OCI-LY7 (cell line): Measurements from ENCODE around the gene COL9A3. TPM values are rescaled to one million over a fixed set of nuclear protein-coding genes. Genes with fewer than 3 reads are reported as not detected.

ENCODE experiments used
- BruUV-seq: library from RNA; stranded (reverse); fragments of 400-500 nt; replicated peaks from 2 replicates; lab custom pipeline; 2021; lab: Mats Ljungman, UMichigan
- CTCF ChIA-PET: fragments of 300-600 bp; sonication (Branson Sonifier 250); formaldehyde crosslinking; loops from one replicate; lab custom pipeline; 2022; ENCODE audit warnings: antibody characterized with exemption; ENCODE audit not compliant: unreplicated experiment; lab: Charles Lee
- POLR2A ChIA-PET: fragments of 300-600 bp; sonication (Branson Sonifier 250); formaldehyde crosslinking; loops from one replicate; lab custom pipeline; 2022; ENCODE audit warnings: antibody characterized with exemption; lab: Charles Lee
- DNase-seq: peaks from one replicate; pipeline ENCODE4 v3.0.0-alpha.2; 2015; ENCODE audit warnings: low spot score
- H2AFZ ChIP-seq: fragments of 200-600 bp; sonication (generic), shearing (Covaris generic); 2 replicates; pipeline ENCODE4 v1.6.1; 2014; ENCODE audit warnings: mild to moderate bottlenecking, antibody characterized with exemption, low read length, moderate library complexity
- H3K27ac ChIP-seq: fragments of 200-600 bp; sonication (generic); 2 replicates; pipeline ENCODE4 v1.5.1; 2014; ENCODE audit warnings: mixed run types, low read depth, mild to moderate bottlenecking, moderate library complexity, low read length, inconsistent platforms; ENCODE audit not compliant: poor library complexity, severe bottlenecking
- H3K36me3 ChIP-seq: fragments of 200-600 bp; sonication (generic); 2 replicates; pipeline ENCODE4 v1.6.1; 2014; ENCODE audit warnings: mild to moderate bottlenecking, antibody characterized with exemption, low read length, moderate library complexity, mixed read lengths; ENCODE audit not compliant: insufficient read depth
- H3K4me1 ChIP-seq: fragments of 200-600 bp; sonication (generic); 2 replicates; pipeline ENCODE4 v1.5.1; 2014; ENCODE audit warnings: mild to moderate bottlenecking, low read length; ENCODE audit not compliant: insufficient read depth, poor library complexity, severe bottlenecking
- H3K4me2 ChIP-seq: fragments of 200-600 bp; sonication (generic); 2 replicates; pipeline ENCODE4 v1.6.1; 2014; ENCODE audit warnings: mild to moderate bottlenecking, low read length
- H3K4me3 ChIP-seq: fragments of 200-600 bp; sonication (generic); 2 replicates; pipeline ENCODE4 v1.5.1; 2014; ENCODE audit warnings: mild to moderate bottlenecking, low read depth, low read length; ENCODE audit not compliant: poor library complexity, severe bottlenecking
- H3K79me2 ChIP-seq: fragments of 200-600 bp; sonication (generic); 2 replicates; pipeline ENCODE4 v1.6.1; 2016; ENCODE audit warnings: low read depth, mild to moderate bottlenecking, low read length, moderate library complexity, mixed read lengths; ENCODE audit not compliant: insufficient read depth
- H3K9me2 ChIP-seq: fragments of 200-600 bp; sonication (generic); 2 replicates; pipeline ENCODE4 v1.6.1; 2016; ENCODE audit warnings: mild to moderate bottlenecking, low read length, mixed read lengths; ENCODE audit not compliant: insufficient read depth
- H3K9me3 ChIP-seq: fragments of 200-600 bp; sonication (generic); 2 replicates; pipeline ENCODE4 v1.6.1; 2014; ENCODE audit warnings: mild to moderate bottlenecking, mixed run types, low read length, mixed read lengths
- H4K20me1 ChIP-seq: fragments of 200-600 bp; sonication (generic); 2 replicates; pipeline ENCODE4 v1.6.1; 2014; ENCODE audit warnings: mild to moderate bottlenecking, antibody characterized with exemption, low read length, moderate library complexity, mixed read lengths; ENCODE audit not compliant: insufficient read depth
- EZH2phosphoT487 ChIP-seq: fragments of 200-600 bp; sonication (generic); IDR thresholded peaks from 2 replicates; pipeline ENCODE4 v1.6.1; 2018; ENCODE audit warnings: low read depth, borderline replicate concordance, mild to moderate bottlenecking, mixed run types, antibody characterized with exemption, low read length, moderate library complexity, mixed read lengths
- intact Hi-C: fragments of 100-400 bp; cut with micrococcal nuclease; formaldehyde crosslinking; loops from one replicate; pipeline ENCODE4 v1.10.0; 2022; ENCODE audit not compliant: unreplicated experiment
- small RNA-seq: library from RNA; depleted of rRNA; stranded (forward); fragments of <200 nt; gene quantifications from one replicate; pipeline ENCODE3, GENCODE V24; 2014
- total RNA-seq, 2 experiments: library from RNA; depleted of rRNA in 1 of 2; stranded (reverse); fragments of >200 nt in 1 of 2; shearing (Covaris generic) in 1 of 2; gene quantifications; 2 replicates each; pipeline ENCODE4 v1.2.3, GENCODE V29; 2014 to 2022
- TF ChIP-seq, protein P1 (sequence below): fragments of 200-600 bp; sonication (generic); conservative IDR thresholded peaks from 2 replicates; pipeline ENCODE4 v1.5.1; 2014; ENCODE audit warnings: mild to moderate bottlenecking, antibody characterized with exemption, low read length, moderate library complexity, mixed read lengths

The COL9A3 gene
- total RNA-seq, 2 experiments from 2014 or later = 1.7 to 5.2 TPM

DNA sequence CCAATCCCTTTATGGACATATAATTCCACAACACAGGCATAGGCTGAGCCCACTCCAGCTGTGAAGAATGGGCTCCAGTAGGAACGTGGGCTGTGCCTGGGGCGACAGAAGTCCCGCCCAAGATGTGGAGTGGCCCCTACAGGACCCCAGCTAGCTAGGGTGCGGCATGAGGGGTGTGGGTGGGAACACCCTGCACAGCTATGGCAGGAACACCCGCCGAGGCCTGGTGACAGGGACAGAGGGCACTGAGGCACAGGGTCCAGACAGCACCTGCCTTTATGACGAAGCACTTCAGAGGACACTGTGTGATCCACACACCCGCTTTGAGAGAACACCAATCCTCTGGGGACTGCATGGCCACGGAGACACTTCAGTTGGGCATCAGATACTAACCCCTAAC lies 73.0 kb downstream of the COL9A3 start:
- Histone ChIP-seq H3K36me3 (peaks cover 100% of the 10 kb centered on the region), H3K4me3 (no peak overlapping the region), H3K27ac (no peak overlapping the region), H3K79me2 (no peaks in the 10 kb centered on the region), H3K4me2 (no peak overlapping the region), H3K4me1 (no peaks in the 10 kb centered on the region), H2AFZ (no peak overlapping the region), H3K9me3 (no peaks in the 10 kb centered on the region), H4K20me1 (no peaks in the 10 kb centered on the region), H3K9me2 (no peaks in the 10 kb centered on the region)
- intact Hi-C loops = no loop called here
- CTCF ChIA-PET = no interaction called here
- POLR2A ChIA-PET = interaction anchor here (1.1 kb wide), 1 partner anchor 28 kb away, joined by 4 read pairs; no protein-coding TSS in a partner anchor
- DNase-seq = no peak
- BruUV-seq = no TSS peak
- no peak for TF ChIP-seq EZH2phosphoT487
- TF ChIP-seq, protein P1, sequence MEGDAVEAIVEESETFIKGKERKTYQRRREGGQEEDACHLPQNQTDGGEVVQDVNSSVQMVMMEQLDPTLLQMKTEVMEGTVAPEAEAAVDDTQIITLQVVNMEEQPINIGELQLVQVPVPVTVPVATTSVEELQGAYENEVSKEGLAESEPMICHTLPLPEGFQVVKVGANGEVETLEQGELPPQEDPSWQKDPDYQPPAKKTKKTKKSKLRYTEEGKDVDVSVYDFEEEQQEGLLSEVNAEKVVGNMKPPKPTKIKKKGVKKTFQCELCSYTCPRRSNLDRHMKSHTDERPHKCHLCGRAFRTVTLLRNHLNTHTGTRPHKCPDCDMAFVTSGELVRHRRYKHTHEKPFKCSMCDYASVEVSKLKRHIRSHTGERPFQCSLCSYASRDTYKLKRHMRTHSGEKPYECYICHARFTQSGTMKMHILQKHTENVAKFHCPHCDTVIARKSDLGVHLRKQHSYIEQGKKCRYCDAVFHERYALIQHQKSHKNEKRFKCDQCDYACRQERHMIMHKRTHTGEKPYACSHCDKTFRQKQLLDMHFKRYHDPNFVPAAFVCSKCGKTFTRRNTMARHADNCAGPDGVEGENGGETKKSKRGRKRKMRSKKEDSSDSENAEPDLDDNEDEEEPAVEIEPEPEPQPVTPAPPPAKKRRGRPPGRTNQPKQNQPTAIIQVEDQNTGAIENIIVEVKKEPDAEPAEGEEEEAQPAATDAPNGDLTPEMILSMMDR = no peak

DNA sequence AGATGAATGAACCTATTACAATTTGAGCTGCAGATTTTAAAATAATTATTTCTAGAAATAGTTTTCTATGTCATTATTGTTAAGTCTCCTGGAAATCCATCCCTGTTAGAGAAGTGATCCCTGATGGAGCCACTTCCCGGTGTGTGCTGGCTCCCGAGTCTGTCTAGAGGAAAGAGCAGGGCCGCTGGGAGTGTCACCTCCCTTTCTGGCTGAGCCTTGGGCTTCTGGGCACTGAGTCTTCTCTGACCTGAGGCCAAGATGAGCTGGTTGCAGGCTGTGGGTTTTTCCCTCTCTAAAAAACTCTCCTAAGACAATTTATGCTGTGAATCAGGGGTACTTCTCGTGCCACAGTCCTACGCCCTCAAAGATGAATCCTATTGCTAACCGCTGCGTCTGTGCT lies 73.6 kb downstream of the COL9A3 start:
- no TSS peak for BruUV-seq
- TF ChIP-seq EZH2phosphoT487 = no peak
- TF ChIP-seq, protein P1 = no peak
- Histone ChIP-seq H4K20me1 (no peaks in the 10 kb centered on the region), H3K9me3 (no peaks in the 10 kb centered on the region), H3K27ac (no peak overlapping the region), H3K9me2 (no peaks in the 10 kb centered on the region), H2AFZ (no peak overlapping the region), H3K36me3 (peaks cover 100% of the 10 kb centered on the region), H3K4me3 (no peak overlapping the region), H3K79me2 (no peaks in the 10 kb centered on the region), H3K4me1 (no peaks in the 10 kb centered on the region), H3K4me2 (no peak overlapping the region)
- CTCF ChIA-PET = no interaction called here
- POLR2A ChIA-PET = interaction anchor here (1.1 kb wide), 1 partner anchor 28 kb away, joined by 4 read pairs; no protein-coding TSS in a partner anchor
- intact Hi-C loops = no loop called here
- DNase-seq = no peak

Small RNAs within 50 kb of the gene (small RNA-seq; reads per million reads assigned to genes)
- gene DPH3P1 = not detected

Other genes starting within 250 kb of the COL9A3 start
- 34.4 and 52.4 TPM in 2 replicates for gene SLCO4A1, start 174.5 kb upstream of the COL9A3 start, total RNA-seq (2014; rRNA removed; shearing (Covaris generic))
- gene SLCO4A1, start 174.5 kb upstream of the COL9A3 start, total RNA-seq (2022) = 30.4 and 34.3 TPM in 2 replicates
- not detected in 2 replicates for gene NTSR1, start 108.2 kb upstream of the COL9A3 start, total RNA-seq (2014; rRNA removed; shearing (Covaris generic))
- not detected in 2 replicates for gene NTSR1, start 108.2 kb upstream of the COL9A3 start, total RNA-seq (2022)
- 22.2 and 25.1 TPM in 2 replicates for gene MRGBP, start 20.6 kb upstream of the COL9A3 start, total RNA-seq (2014; rRNA removed; shearing (Covaris generic))
- gene MRGBP, start 20.6 kb upstream of the COL9A3 start, total RNA-seq (2022) = 19.9 and 22.6 TPM in 2 replicates
- gene OGFR, start 12.2 kb upstream of the COL9A3 start, total RNA-seq (2014; rRNA removed; shearing (Covaris generic)) = 64.8 and 75.6 TPM in 2 replicates
- 66.2 and 69.9 TPM in 2 replicates for gene OGFR, start 12.2 kb upstream of the COL9A3 start, total RNA-seq (2022)
- 9.5 and 10.0 TPM in 2 replicates for gene TCFL5, start 44.8 kb downstream of the COL9A3 start, total RNA-seq (2014; rRNA removed; shearing (Covaris generic))
- 8.7 and 9.2 TPM in 2 replicates for gene TCFL5, start 44.8 kb downstream of the COL9A3 start, total RNA-seq (2022)
- gene DIDO1, start 109.5 kb downstream of the COL9A3 start, total RNA-seq (2014; rRNA removed; shearing (Covaris generic)) = 65.1 and 69.2 TPM in 2 replicates
- 70.6 and 79.0 TPM in 2 replicates for gene DIDO1, start 109.5 kb downstream of the COL9A3 start, total RNA-seq (2022)
- 28.7 and 29.2 TPM in 2 replicates for gene GID8, start 121.1 kb downstream of the COL9A3 start, total RNA-seq (2014; rRNA removed; shearing (Covaris generic))
- 46.1 and 47.7 TPM in 2 replicates for gene GID8, start 121.1 kb downstream of the COL9A3 start, total RNA-seq (2022)
- 1.7 and 2.0 TPM in 2 replicates for gene SLC17A9, start 135.7 kb downstream of the COL9A3 start, total RNA-seq (2014; rRNA removed; shearing (Covaris generic))
- 8.1 and 13.2 TPM in 2 replicates for gene SLC17A9, start 135.7 kb downstream of the COL9A3 start, total RNA-seq (2022)
- gene BHLHE23, start 189.9 kb downstream of the COL9A3 start, total RNA-seq (2014; rRNA removed; shearing (Covaris generic)) = not detected in 2 replicates
- not detected in 2 replicates for gene BHLHE23, start 189.9 kb downstream of the COL9A3 start, total RNA-seq (2022)